Fibroblast of mammary gland (primary cell): ENCODE results near the gene DGCR8.

Source experiments
- DNase-seq: peaks from one replicate; pipeline ENCODE4 v3.0.0-alpha.2; 2010; ENCODE audit warnings: low read depth
- H3K4me3 ChIP-seq: 2 replicates; pipeline ENCODE4 v1.5.1; 2011; ENCODE audit warnings: low read depth, mild to moderate bottlenecking, low read length, moderate library complexity; ENCODE audit not compliant: control insufficient read depth
- TF ChIP-seq, protein P1 (sequence below): conservative IDR thresholded peaks from 2 replicates; pipeline ENCODE4 v1.5.1; 2011; ENCODE audit warnings: low read depth, low read length, inconsistent platforms; ENCODE audit not compliant: control insufficient read depth, insufficient read depth

DGCR8 gene

DNA sequence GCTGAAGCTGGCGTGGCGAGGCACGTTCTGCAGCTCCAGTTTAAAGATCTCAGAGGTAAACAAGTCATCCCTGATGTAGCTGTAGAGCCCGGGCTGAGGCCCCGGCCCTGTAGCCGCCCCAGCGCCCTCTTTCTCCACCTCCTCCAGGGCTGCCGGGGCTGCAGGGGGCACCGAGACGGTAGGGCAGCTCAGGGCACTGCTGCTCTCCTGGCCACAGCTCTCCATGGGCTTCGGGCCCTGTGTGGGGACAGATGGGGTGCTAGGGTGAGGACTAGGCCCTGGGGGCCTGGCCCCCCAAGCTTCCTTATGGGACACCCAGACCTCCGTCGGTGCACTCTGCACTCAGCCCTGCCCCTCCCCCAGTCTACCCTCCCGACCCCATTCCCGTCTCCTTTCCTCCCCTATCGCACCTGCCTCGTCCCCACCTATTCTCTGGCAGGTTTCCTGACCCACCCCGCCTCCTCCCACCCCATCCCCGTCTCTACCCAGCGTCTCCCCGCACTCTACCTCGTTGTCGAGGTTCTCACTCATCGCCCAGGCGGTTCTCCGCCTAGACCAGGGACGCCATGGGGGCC lies 36.4 kb downstream of the DGCR8 start:
- TF ChIP-seq, protein P1, sequence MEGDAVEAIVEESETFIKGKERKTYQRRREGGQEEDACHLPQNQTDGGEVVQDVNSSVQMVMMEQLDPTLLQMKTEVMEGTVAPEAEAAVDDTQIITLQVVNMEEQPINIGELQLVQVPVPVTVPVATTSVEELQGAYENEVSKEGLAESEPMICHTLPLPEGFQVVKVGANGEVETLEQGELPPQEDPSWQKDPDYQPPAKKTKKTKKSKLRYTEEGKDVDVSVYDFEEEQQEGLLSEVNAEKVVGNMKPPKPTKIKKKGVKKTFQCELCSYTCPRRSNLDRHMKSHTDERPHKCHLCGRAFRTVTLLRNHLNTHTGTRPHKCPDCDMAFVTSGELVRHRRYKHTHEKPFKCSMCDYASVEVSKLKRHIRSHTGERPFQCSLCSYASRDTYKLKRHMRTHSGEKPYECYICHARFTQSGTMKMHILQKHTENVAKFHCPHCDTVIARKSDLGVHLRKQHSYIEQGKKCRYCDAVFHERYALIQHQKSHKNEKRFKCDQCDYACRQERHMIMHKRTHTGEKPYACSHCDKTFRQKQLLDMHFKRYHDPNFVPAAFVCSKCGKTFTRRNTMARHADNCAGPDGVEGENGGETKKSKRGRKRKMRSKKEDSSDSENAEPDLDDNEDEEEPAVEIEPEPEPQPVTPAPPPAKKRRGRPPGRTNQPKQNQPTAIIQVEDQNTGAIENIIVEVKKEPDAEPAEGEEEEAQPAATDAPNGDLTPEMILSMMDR: no peak
- H3K4me3 ChIP-seq: peak overlapping the region; percentile 88
- no peak for DNase-seq

DNA sequence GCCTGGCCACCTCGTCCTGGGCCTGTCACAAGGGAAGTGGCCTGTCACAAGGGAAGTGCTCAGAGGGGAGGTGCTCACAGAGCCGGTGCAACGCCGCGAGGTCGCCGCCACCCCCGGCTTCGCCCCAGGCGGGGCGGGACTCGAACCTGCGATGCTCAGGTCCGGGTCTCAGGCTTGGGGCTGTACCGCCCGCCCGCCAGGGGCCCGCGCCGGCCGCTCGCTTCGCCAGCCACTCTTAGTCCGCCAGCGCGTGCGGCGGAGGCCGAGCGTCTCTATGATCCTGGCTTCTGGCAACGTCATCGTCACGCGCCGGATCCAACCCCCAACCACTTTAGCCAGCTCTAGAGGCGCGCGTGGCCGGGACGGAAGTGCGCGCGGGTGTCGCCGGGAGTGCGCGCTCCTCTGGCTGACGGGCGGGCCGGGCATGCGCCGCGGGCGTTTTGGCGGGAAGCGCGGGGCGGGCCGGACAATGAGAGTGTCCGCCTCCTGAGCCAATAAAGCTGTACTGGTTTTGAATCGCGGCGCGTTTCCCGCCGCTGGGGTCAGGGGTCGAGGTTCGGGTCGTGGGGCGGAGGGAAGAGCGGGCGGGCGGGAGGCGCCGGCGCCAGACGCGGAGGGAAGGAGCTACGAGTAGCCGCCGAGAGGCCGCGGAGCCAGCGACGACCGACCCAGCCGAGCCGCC lies 37.1 kb downstream of the DGCR8 start, which contains the start of gene TRMT2A:
Gene TRMT2A (minus strand): TSS at position 276 of the 682 bp plus-strand sequence. CDS start 320 bp downstream, outside the sequence.
- peak; percentile 97 for DNase-seq
- TF ChIP-seq, protein P1: no peak
- H3K4me3 ChIP-seq: peak within 1 kb of the TSS; percentile 88

DNA sequence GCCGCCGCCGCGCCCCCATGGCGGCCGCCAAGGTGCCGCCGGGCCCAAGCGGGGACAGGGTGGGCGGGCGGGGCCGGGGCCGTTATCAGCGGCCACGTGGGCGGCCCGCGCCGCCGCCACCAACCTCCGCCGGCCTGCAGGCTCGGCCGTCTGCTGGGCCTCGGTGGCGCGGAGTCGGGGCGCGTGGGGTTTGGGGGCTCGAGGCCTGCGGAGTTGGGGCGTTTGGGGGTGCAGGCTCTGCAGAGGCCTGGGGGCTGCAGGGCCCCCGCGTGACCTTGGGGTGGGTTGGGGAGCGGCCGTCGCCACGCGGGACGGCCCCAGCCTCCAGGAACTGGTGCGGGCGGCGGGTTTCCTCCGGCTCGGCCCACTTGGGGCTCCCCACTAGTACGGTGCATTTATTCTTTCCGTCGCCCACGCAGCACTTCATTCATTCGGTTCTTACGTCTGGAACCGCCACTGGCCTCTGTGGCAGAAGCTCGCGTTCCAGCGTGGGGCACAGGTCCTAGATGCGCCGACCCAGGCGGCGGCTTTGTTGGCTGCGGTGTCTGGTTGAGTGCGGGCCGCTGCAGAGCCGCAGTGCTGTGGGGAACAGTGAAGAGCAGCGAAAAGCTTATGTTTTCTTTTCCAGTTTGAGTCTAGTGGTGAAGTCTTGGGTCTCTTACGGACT lies 37.7 kb downstream of the DGCR8 start:
- DNase-seq: peak; percentile 30
- TF ChIP-seq, protein P1: no peak
- peak overlapping the region; percentile 88 for H3K4me3 ChIP-seq

DNA sequence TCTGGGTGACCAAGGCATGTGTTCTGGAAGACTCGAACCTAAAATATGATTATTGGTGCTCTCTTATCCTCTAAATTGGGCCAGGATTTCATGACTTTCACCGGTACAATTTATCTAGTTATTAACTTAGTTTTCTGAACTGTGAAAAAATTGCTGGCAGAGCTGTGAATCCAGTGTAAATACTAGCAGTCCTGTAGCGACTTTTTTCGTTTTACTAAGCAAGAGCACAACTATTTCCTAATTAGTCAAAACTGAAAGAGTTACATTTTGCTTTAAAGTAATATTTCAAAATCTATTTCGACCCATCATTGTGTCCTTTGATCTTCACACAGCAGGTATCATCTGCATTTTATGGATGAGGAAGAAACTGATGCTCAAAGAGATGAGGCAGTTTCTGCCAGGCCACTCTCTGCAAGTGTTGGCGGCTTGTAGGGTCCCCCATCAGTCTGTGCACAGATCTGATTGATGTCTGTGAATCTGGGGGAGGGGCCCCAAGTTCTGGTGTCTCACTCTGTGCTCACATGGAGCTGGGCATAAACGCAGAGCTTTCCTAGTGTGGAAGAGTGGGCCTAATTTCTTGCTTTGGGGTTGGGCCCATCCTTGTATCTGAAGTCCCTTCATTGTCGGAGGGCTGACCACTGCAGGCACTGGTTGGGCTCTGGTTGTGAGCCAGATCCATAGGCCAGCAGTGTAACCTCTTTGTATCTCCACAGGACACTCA lies 38.4 kb downstream of the DGCR8 start:
- TF ChIP-seq, protein P1: no peak
- no peak for DNase-seq

DNA sequence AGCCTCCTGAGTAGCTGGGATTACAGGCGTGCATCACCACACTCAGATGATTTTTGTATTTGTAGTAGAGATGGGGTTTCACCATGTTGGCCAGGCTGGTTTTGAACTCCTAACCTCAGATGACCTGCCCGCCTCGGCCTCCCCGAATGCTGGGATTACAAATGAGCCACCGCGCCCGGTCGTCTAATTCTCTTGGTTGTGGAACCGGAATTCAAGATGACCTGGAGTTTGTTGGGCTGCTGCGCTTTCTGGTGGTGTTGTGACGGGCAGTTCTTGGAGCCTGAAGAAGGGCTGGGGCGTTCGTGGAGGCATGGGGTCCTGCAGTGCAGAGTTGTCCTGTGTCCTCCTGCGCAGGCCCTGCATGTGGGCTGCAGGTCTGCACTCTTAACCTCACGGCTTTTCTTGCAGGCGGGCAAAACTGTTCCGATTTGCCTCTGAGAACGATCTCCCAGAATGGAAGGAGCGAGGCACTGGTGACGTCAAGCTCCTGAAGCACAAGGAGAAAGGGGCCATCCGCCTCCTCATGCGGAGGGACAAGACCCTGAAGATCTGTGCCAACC lies 41.9 kb downstream of the DGCR8 start:
- no peak for DNase-seq
- no peak overlapping the region for H3K4me3 ChIP-seq
- TF ChIP-seq, protein P1: no peak

More for the DNA sequence above, 38.4 kb downstream of the DGCR8 start:
- peak overlapping the region; percentile 88 for H3K4me3 ChIP-seq
